Upper lobe of left lung (tissue), 6 donors: Measurements from ENCODE around the gene NR2F6. TPM values are rescaled to one million over a fixed set of nuclear protein-coding genes. Genes with fewer than 3 reads are reported as not detected.
A peak's percentile ranks its signal among the peaks of the same experiment; 100 is the strongest.

Source experiments
- ATAC-seq, 2 donors: fragments of 200-7000 bp; cut with Tn5 transposase; one replicate each; pipeline ENCODE4 v1.9.1; 2022; ENCODE audit warnings: mild to moderate bottlenecking in 2 of 2, moderate library complexity in 2 of 2; ENCODE audit not compliant: low FRiP score in 2 of 2
- DNase-seq, 2 donors: peaks; one replicate each; pipeline ENCODE4 v3.0.0-alpha.2; 2019 to 2020
- H3K27ac ChIP-seq, 4 donors: fragments of 200-600 bp; sonication (generic); one replicate each; pipeline ENCODE4 v1.5.1; 2016 to 2019
- H3K27me3 ChIP-seq, 4 donors: fragments of 200-600 bp; sonication (generic); one replicate each; pipeline ENCODE4 v1.5.1; 2017 to 2019
- H3K36me3 ChIP-seq, 4 donors: fragments of 200-600 bp; sonication (generic); one replicate each; pipeline ENCODE4 v1.5.1; 2016 to 2019
- H3K4me1 ChIP-seq, 4 donors: fragments of 200-600 bp; sonication (generic); one replicate each; pipeline ENCODE4 v1.5.1; 2018 to 2019
- H3K4me3 ChIP-seq, 4 donors: fragments of 200-600 bp; sonication (generic); one replicate each; pipeline ENCODE4 v1.5.1; 2017 to 2019; ENCODE audit warnings: mild to moderate bottlenecking in 2 of 4, moderate library complexity in 1 of 4
- H3K9me3 ChIP-seq, 4 donors: fragments of 200-600 bp; sonication (generic); one replicate each; pipeline ENCODE4 v1.5.1; 2018 to 2019
- EP300 ChIP-seq, 4 donors: sonication (generic); formaldehyde crosslinking; IDR thresholded peaks; one replicate each; pipeline ENCODE4 v1.5.1; 2017; ENCODE audit warnings: antibody characterized with exemption in 4 of 4, control low read depth in 2 of 4
- POLR2A ChIP-seq, 4 donors: fragments of 450-650 bp; IDR thresholded peaks; one replicate each; pipeline ENCODE4 v1.5.1; 2016 to 2017; ENCODE audit warnings: antibody characterized with exemption in 4 of 4, mild to moderate bottlenecking in 2 of 4
- POLR2AphosphoS5 ChIP-seq, 2 donors: sonication (generic); formaldehyde crosslinking; IDR thresholded peaks; one replicate each; pipeline ENCODE4 v1.5.1; 2017; ENCODE audit warnings: antibody characterized with exemption in 2 of 2
- WGBS, 2 donors: methylation state at CpG; one replicate each; pipeline ENCODE4 v1.1.5; 2017 to 2018; 5-methylcytosine and 5-hydroxymethylcytosine counted together
- total RNA-seq, 6 donors: library from RNA; depleted of rRNA in 4 of 6; stranded (reverse); fragments of >200 nt in 4 of 6; gene quantifications; one replicate each; pipeline versions ENCODE4 v1.1.0 to v1.2.1, GENCODE V29; 2016 to 2021
- TF ChIP-seq, protein P1 (sequence below), 6 experiments: fragments of 450-650 bp in 4 of 6; fragments of 200-600 bp in 2 of 6; sonication (generic) in 2 of 6; IDR thresholded peaks; one replicate each; pipeline ENCODE4 v1.5.1; 2016 to 2019; ENCODE audit warnings: antibody characterized with exemption in 6 of 6
- donor health status: DM: no; HTN: no; CAD: no; lungs with moderate emphysema.
- donor health status: DM: no; HTN: yes; CAD: no; lungs with severe emphysema.

Gene NR2F6
- total RNA-seq, 6 donors from 2014 or later: 55.5 to 86.8 (median 63.1) TPM

GRCh38 chr19:17206736-17207581 is 38.8 kb downstream of the NR2F6 start:
- Histone ChIP-seq H3K9me3 (no peaks in the 10 kb centered on the region), H3K27me3 (no peaks in the 10 kb centered on the region), H3K36me3 (peaks cover 9 to 83% (median 69%) of the 10 kb centered on the region in 4 donors), H3K27ac (no peak overlapping the region), H3K4me1 (no peaks in the 10 kb centered on the region), H3K4me3 (no peak overlapping the region)
- ATAC-seq (no peak), DNase-seq (no peak)
- TF ChIP-seq POLR2AphosphoS5 (IDR thresholded peaks at IDR 0.05) (no peak), POLR2A (IDR thresholded peaks at IDR 0.05) (no peak), EP300 (IDR thresholded peaks at IDR 0.05) (no peak)
- TF ChIP-seq, protein P1, sequence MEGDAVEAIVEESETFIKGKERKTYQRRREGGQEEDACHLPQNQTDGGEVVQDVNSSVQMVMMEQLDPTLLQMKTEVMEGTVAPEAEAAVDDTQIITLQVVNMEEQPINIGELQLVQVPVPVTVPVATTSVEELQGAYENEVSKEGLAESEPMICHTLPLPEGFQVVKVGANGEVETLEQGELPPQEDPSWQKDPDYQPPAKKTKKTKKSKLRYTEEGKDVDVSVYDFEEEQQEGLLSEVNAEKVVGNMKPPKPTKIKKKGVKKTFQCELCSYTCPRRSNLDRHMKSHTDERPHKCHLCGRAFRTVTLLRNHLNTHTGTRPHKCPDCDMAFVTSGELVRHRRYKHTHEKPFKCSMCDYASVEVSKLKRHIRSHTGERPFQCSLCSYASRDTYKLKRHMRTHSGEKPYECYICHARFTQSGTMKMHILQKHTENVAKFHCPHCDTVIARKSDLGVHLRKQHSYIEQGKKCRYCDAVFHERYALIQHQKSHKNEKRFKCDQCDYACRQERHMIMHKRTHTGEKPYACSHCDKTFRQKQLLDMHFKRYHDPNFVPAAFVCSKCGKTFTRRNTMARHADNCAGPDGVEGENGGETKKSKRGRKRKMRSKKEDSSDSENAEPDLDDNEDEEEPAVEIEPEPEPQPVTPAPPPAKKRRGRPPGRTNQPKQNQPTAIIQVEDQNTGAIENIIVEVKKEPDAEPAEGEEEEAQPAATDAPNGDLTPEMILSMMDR (IDR thresholded peaks at IDR 0.05): no peak
- WGBS, 2 donors: 95 to 97% methylated on average over 15 to 17 of the region's 25 CpGs

GRCh38 chr19:17205237-17206140 is 40.2 kb downstream of the NR2F6 start:
- Histone ChIP-seq H3K27me3 (no peaks in the 10 kb centered on the region), H3K4me1 (no peaks in the 10 kb centered on the region), H3K27ac (no peak overlapping the region), H3K9me3 (no peaks in the 10 kb centered on the region), H3K36me3 (peaks cover 18 to 83% (median 69%) of the 10 kb centered on the region in 4 donors), H3K4me3 (no peak overlapping the region)
- DNase-seq (peak in 1 of 2 donors; percentile 77), ATAC-seq (peak; percentile 37 to 59)
- 60 to 83% methylated on average over 8 to 23 of the region's 27 CpGs for WGBS, 2 donors
- TF ChIP-seq, protein P1 (IDR thresholded peaks at IDR 0.05): peak; percentile 54 to 82 (median 71)
- TF ChIP-seq POLR2A (IDR thresholded peaks at IDR 0.05) (no peak), EP300 (IDR thresholded peaks at IDR 0.05) (no peak), POLR2AphosphoS5 (IDR thresholded peaks at IDR 0.05) (no peak)

- Histone ChIP-seq H3K27ac (no peak overlapping the region), H3K36me3 (peaks cover 22 to 86% (median 77%) of the 10 kb centered on the region in 4 donors), H3K4me1 (no peaks in the 10 kb centered on the region), H3K9me3 (no peaks in the 10 kb centered on the region), H3K27me3 (no peaks in the 10 kb centered on the region), H3K4me3 (no peak overlapping the region)
- TF ChIP-seq POLR2AphosphoS5 (IDR thresholded peaks at IDR 0.05): no peak
- TF ChIP-seq, protein P1 (IDR thresholded peaks at IDR 0.05): no peak
- TF ChIP-seq EP300 (IDR thresholded peaks at IDR 0.05): no peak
- no peak for TF ChIP-seq POLR2A (IDR thresholded peaks at IDR 0.05)
- WGBS, 2 donors: 89 to 98% methylated on average over 17 of the region's 17 CpGs
- DNase-seq (no peak), ATAC-seq (no peak)
Observed at GRCh38 chr19:17202713-17203112, 43.0 kb downstream of the NR2F6 start.

DNA sequence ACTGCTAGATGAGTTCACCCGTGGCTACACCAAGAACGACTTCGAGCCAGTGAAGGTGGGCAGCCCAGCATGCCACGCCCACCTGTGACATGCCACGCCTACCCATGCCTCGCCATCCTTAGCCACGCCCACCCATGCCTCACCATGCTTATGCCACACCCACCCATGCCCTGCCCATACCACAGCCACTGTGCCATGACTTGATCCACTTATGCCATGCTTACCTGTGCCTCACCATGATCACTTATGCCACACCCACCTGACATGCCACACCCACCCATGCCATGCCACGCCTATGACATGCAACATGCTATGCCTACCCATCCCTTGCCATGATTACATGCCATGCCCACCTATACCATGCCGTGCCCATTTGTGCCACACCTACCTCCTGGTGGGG is 43.5 kb downstream of the NR2F6 start:
- no peak for ATAC-seq
- Histone ChIP-seq H3K27me3 (no peaks in the 10 kb centered on the region), H3K4me1 (no peaks in the 10 kb centered on the region), H3K36me3 (peaks cover 22 to 90% (median 82%) of the 10 kb centered on the region in 4 donors), H3K4me3 (no peak overlapping the region), H3K27ac (no peak overlapping the region), H3K9me3 (no peaks in the 10 kb centered on the region)
- no peak for TF ChIP-seq POLR2AphosphoS5 (IDR thresholded peaks at IDR 0.05)
- no peak for TF ChIP-seq POLR2A (IDR thresholded peaks at IDR 0.05)
- TF ChIP-seq, protein P1 (IDR thresholded peaks at IDR 0.05): no peak
- no peak for TF ChIP-seq EP300 (IDR thresholded peaks at IDR 0.05)
- WGBS, 2 donors: 91 to 92% methylated on average over 9 of the region's 9 CpGs
- no peak for DNase-seq
